Natural killer cell (primary cell): ENCODE data around the gene ANXA3. TPM values are rescaled to one million over a fixed set of nuclear protein-coding genes. Genes with fewer than 3 reads are reported as not detected.

Experiments used
- ATAC-seq, 3 donors: fragments of 150-1000 bp in 2 of 3; fragments of 200-7000 bp in 1 of 3; cut with Tn5 transposase; 1 replicate in 1 of 3; 2 replicates in 2 of 3; pipeline ENCODE4 v1.10.0; 2021; ENCODE audit warnings: mild to moderate bottlenecking in 2 of 3, moderate library complexity in 2 of 3
- DNase-seq, 2 donors: peaks; one replicate each; pipeline versions ENCODE4 v3.0.0 to v3.0.0-alpha.2; 2013 to 2021; ENCODE audit warnings: mixed read lengths in 1 of 2
- H3K27ac ChIP-seq: one replicate; pipeline ENCODE4 v1.5.1; 2013; ENCODE audit warnings: mild to moderate bottlenecking, low read length
- H3K27me3 ChIP-seq: one replicate; pipeline ENCODE4 v1.6.1; 2013; ENCODE audit warnings: low read length; ENCODE audit not compliant: control insufficient read depth, insufficient read depth
- H3K36me3 ChIP-seq: one replicate; pipeline ENCODE4 v1.6.1; 2013; ENCODE audit warnings: low read length; ENCODE audit not compliant: control insufficient read depth, insufficient read depth
- H3K4me1 ChIP-seq: one replicate; pipeline ENCODE4 v1.6.1; 2013; ENCODE audit warnings: low read length; ENCODE audit not compliant: control insufficient read depth, insufficient read depth
- H3K4me3 ChIP-seq: one replicate; pipeline ENCODE4 v1.5.1; 2013; ENCODE audit warnings: low read length
- H3K9me3 ChIP-seq: one replicate; pipeline ENCODE4 v1.6.1; 2013; ENCODE audit warnings: low read length; ENCODE audit not compliant: control insufficient read depth, insufficient read depth
- H3K27ac Mint-ChIP-seq, 2 donors: one replicate each; pipeline ENCODE4 v1.8.0; 2022; ENCODE audit warnings: mild to moderate bottlenecking in 2 of 2, mixed read lengths in 2 of 2, moderate library complexity in 1 of 2
- H3K27me3 Mint-ChIP-seq, 2 donors: one replicate each; pipeline ENCODE4 v1.8.0; 2022; ENCODE audit warnings: low read depth in 2 of 2, mixed read lengths in 2 of 2
- H3K36me3 Mint-ChIP-seq: one replicate; pipeline ENCODE4 v1.8.0; 2022; ENCODE audit warnings: mixed read lengths
- H3K4me1 Mint-ChIP-seq, 2 donors: one replicate each; pipeline ENCODE4 v1.8.0; 2022; ENCODE audit warnings: mixed read lengths in 2 of 2
- H3K4me3 Mint-ChIP-seq: one replicate; pipeline ENCODE4 v1.8.0; 2022; ENCODE audit warnings: mild to moderate bottlenecking, moderate library complexity, mixed read lengths
- H3K9me3 Mint-ChIP-seq, 2 donors: one replicate each; pipeline ENCODE4 v1.8.0; 2022; ENCODE audit warnings: mixed read lengths in 2 of 2
- WGBS: methylation state at CpG from one replicate; pipeline ENCODE4 v1.1.7; 2013; ENCODE audit warnings: missing lambda C conversion rate; ENCODE audit not compliant: insufficient coverage; 5-methylcytosine and 5-hydroxymethylcytosine counted together
- intact Hi-C: fragments of 100-400 bp; cut with micrococcal nuclease; formaldehyde crosslinking; loops from one replicate; pipeline ENCODE4 v1.14.2; 2022
- total RNA-seq, 4 donors: library from RNA; stranded (reverse); fragments of 120-200 nt in 1 of 4; gene quantifications; one replicate each; pipeline versions ENCODE4 v1.2.3 to v1.2.4, GENCODE V29; 2013 to 2022
- TF ChIP-seq, protein P1 (sequence below): fragments of 200-600 bp; IDR thresholded peaks from one replicate; pipeline ENCODE4 v1.8.0; 2022; ENCODE audit warnings: antibody characterized with exemption

The ANXA3 gene
- total RNA-seq, 3 donors from 2014 or later (not counting 1 experiment from before 2014, with no cell fraction given): 1.1 to 1.2 TPM; not detected in 1

DNA sequence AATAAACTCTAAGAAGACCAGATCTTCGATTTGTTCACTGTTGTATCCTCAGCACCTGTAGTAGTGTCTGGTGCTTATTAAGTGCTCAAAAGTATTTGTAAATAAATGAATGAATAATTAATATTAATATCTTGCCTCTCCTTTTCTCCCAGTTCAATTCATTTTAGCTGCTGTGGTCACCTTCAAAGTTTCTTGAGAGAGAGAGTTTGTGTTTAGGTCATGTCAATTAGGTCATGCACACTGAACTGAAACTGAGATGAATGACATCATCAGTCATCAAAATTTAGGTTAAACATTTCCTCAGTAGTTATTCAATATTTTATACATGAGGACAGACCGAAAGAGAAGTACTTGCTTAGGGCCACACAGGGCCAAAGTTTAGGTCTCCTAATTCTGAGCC, 73.5 kb downstream of the ANXA3 start:
- no peaks in the 10 kb centered on the region for H3K36me3 Mint-ChIP-seq
- no peak overlapping the region for H3K4me3 ChIP-seq
- peaks cover 0 to 5% of the 10 kb centered on the region in 2 donors for H3K4me1 Mint-ChIP-seq
- H3K36me3 ChIP-seq: no peaks in the 10 kb centered on the region
- peaks cover 0 to 10% of the 10 kb centered on the region in 2 donors for H3K27me3 Mint-ChIP-seq
- H3K9me3 ChIP-seq: no peaks in the 10 kb centered on the region
- WGBS: 85% methylated on average over 1 of the region's 2 CpGs
- peaks cover 7% of the 10 kb centered on the region for H3K4me1 ChIP-seq
- peaks cover 0 to 2% of the 10 kb centered on the region in 2 donors for H3K9me3 Mint-ChIP-seq
- intact Hi-C loops: no loop called here
- DNase-seq (no peak), ATAC-seq (no peak)
- no peak overlapping the region for H3K4me3 Mint-ChIP-seq
- H3K27ac ChIP-seq: no peak overlapping the region
- H3K27ac Mint-ChIP-seq: no peak overlapping the region
- TF ChIP-seq, protein P1, sequence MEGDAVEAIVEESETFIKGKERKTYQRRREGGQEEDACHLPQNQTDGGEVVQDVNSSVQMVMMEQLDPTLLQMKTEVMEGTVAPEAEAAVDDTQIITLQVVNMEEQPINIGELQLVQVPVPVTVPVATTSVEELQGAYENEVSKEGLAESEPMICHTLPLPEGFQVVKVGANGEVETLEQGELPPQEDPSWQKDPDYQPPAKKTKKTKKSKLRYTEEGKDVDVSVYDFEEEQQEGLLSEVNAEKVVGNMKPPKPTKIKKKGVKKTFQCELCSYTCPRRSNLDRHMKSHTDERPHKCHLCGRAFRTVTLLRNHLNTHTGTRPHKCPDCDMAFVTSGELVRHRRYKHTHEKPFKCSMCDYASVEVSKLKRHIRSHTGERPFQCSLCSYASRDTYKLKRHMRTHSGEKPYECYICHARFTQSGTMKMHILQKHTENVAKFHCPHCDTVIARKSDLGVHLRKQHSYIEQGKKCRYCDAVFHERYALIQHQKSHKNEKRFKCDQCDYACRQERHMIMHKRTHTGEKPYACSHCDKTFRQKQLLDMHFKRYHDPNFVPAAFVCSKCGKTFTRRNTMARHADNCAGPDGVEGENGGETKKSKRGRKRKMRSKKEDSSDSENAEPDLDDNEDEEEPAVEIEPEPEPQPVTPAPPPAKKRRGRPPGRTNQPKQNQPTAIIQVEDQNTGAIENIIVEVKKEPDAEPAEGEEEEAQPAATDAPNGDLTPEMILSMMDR: no peak
- no peaks in the 10 kb centered on the region for H3K27me3 ChIP-seq

GRCh38 chr4:78627046-78627965, 75.7 kb downstream of the ANXA3 start:
- Mint-ChIP-seq H3K4me3 (no peak overlapping the region), H3K9me3 (peaks cover 0 to 2% of the 10 kb centered on the region in 2 donors), H3K27ac (no peak overlapping the region), H3K27me3 (peaks cover 0 to 4% of the 10 kb centered on the region in 2 donors), H3K36me3 (no peaks in the 10 kb centered on the region), H3K4me1 (peaks cover 0 to 5% of the 10 kb centered on the region in 2 donors)
- H3K9me3 ChIP-seq: no peaks in the 10 kb centered on the region
- no peak overlapping the region for H3K4me3 ChIP-seq
- H3K27ac ChIP-seq: no peak overlapping the region
- H3K27me3 ChIP-seq: no peaks in the 10 kb centered on the region
- H3K36me3 ChIP-seq: no peaks in the 10 kb centered on the region
- no peak for ATAC-seq
- TF ChIP-seq, protein P1: no peak
- intact Hi-C loops: no loop called here
- peaks cover 8% of the 10 kb centered on the region for H3K4me1 ChIP-seq
- WGBS: 82% methylated on average over 3 of the region's 3 CpGs
- no peak for DNase-seq

DNA sequence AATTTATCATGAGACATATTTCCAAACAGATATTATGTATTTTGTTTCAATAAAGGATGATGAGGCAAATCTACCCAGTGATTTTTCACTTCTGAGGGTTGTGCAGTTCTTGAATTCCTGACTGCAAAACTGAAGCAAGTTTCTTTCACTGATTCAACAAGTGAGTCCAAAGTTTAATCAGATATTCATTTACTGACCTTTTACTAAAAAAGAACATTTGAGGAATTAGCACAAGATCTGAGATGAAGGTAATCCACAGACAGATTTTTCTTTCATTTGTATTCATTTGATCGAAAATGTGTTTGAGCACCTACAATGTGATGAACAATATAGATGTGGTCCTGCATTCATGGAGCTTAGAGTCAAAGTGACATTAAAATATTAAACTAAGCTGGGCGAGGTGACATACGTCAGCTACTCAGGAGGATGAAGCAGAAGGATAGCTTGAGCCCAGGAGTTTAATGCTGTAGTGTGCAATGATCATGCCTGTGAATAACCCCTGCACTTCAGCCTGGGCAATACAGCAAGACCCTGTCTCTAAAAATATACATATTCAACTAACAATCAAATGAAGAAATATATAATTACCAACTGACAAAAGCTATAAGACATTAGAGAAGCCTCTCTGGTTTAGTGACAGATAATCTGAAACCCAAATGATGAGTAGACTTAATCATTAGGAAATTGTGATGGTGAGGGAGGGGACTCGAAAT, 76.6 kb downstream of the ANXA3 start:
- intact Hi-C loops: no loop called here
- no peaks in the 10 kb centered on the region for H3K36me3 Mint-ChIP-seq
- Histone ChIP-seq H3K9me3 (no peaks in the 10 kb centered on the region), H3K4me3 (no peak overlapping the region), H3K4me1 (peaks cover 8% of the 10 kb centered on the region), H3K27ac (no peak overlapping the region), H3K36me3 (no peaks in the 10 kb centered on the region), H3K27me3 (no peaks in the 10 kb centered on the region)
- peaks cover 0 to 2% of the 10 kb centered on the region in 2 donors for H3K9me3 Mint-ChIP-seq
- H3K4me1 Mint-ChIP-seq: peaks cover 0 to 5% of the 10 kb centered on the region in 2 donors
- H3K4me3 Mint-ChIP-seq: no peak overlapping the region
- peaks cover 0 to 3% of the 10 kb centered on the region in 2 donors for H3K27me3 Mint-ChIP-seq
- no peak for DNase-seq
- 93% methylated on average over 3 of the region's 4 CpGs for WGBS
- TF ChIP-seq, protein P1: no peak
- no peak for ATAC-seq
- H3K27ac Mint-ChIP-seq: no peak overlapping the region
